Neural cell (in vitro differentiated cells): ENCODE results near the gene SLC10A2. TPM values are rescaled to one million over a fixed set of nuclear protein-coding genes. Genes with fewer than 3 reads are reported as not detected.

Experiments used
- H2AFZ ChIP-seq: fragments of 200-600, 300-800 bp; sonication (generic), shearing (Covaris generic); 2 replicates; pipeline ENCODE4 v1.6.0; 2014; ENCODE audit warnings: low read depth, mild to moderate bottlenecking, antibody characterized with exemption, low read length, moderate library complexity
- H3F3A ChIP-seq: fragments of 200-600 bp; shearing (Covaris generic); 2 replicates; pipeline ENCODE4 v1.6.1; 2016; ENCODE audit warnings: mild to moderate bottlenecking, moderate library complexity, mixed read lengths, antibody characterized with exemption, low read length; ENCODE audit not compliant: insufficient read depth, poor library complexity, severe bottlenecking
- H3K27ac ChIP-seq: fragments of 200-600, 300-800 bp; sonication (generic), shearing (Covaris generic); 2 replicates; pipeline ENCODE4 v1.5.1; 2014; ENCODE audit warnings: mild to moderate bottlenecking, low read length, moderate library complexity
- H3K27me3 ChIP-seq: fragments of 300-800, 200-600 bp; sonication (generic), shearing (Covaris generic); 2 replicates; pipeline ENCODE4 v1.6.0; 2014; ENCODE audit warnings: mild to moderate bottlenecking, low read depth, low read length, moderate library complexity; ENCODE audit not compliant: insufficient read depth
- H3K36me3 ChIP-seq: fragments of 300-800, 200-600 bp; sonication (generic), shearing (Covaris generic); 2 replicates; pipeline ENCODE4 v1.5.1; 2014; ENCODE audit warnings: mild to moderate bottlenecking, antibody characterized with exemption, low read length, moderate library complexity; ENCODE audit not compliant: insufficient read depth
- H3K4me2 ChIP-seq: fragments of 300-800, 200-600 bp; sonication (generic), shearing (Covaris generic); 2 replicates; pipeline ENCODE4 v1.6.0; 2014; ENCODE audit warnings: mild to moderate bottlenecking, low read length
- H3K4me3 ChIP-seq: fragments of 300-800, 200-600 bp; sonication (generic), shearing (Covaris generic); 2 replicates; pipeline ENCODE4 v1.5.1; 2014; ENCODE audit warnings: mild to moderate bottlenecking, low read length, moderate library complexity
- H3K79me2 ChIP-seq: fragments of 200-600 bp; shearing (Covaris generic); replicated peaks from 2 replicates; pipeline ENCODE4 v1.6.0; 2014; ENCODE audit warnings: mild to moderate bottlenecking, low read length, moderate library complexity; ENCODE audit not compliant: insufficient read depth
- H3K9ac ChIP-seq: fragments of 300-800, 200-600 bp; sonication (generic), shearing (Covaris generic); 2 replicates; pipeline ENCODE4 v1.6.1; 2016; ENCODE audit warnings: mild to moderate bottlenecking, low read length, mixed read lengths
- H3K9me2 ChIP-seq: fragments of 200-600 bp; shearing (Covaris generic); 2 replicates; pipeline ENCODE4 v1.6.1; 2016; ENCODE audit warnings: mild to moderate bottlenecking, low read length, mixed read lengths; ENCODE audit not compliant: insufficient read depth
- H3K9me3 ChIP-seq: fragments of 200-600, 300-800 bp; sonication (generic), shearing (Covaris generic); 2 replicates; pipeline ENCODE4 v1.6.1; 2016; ENCODE audit warnings: mild to moderate bottlenecking, mixed run types, low read length, moderate library complexity, mixed read lengths
- H4K20me1 ChIP-seq: fragments of 200-600 bp; shearing (Covaris generic); 2 replicates; pipeline ENCODE4 v1.6.1; 2016; ENCODE audit warnings: mild to moderate bottlenecking, mixed run types; ENCODE audit not compliant: insufficient read depth
- EP300 ChIP-seq: fragments of 450-650 bp; conservative IDR thresholded peaks from 2 replicates; pipeline ENCODE4 v1.6.1; 2014; ENCODE audit warnings: antibody characterized with exemption, mild to moderate bottlenecking, moderate library complexity; ENCODE audit not compliant: poor library complexity, severe bottlenecking
- EZH2 ChIP-seq: fragments of 200-600, 300-800 bp; shearing (Covaris generic), sonication (generic); IDR thresholded peaks from 2 replicates; pipeline ENCODE4 v1.6.1; 2014; ENCODE audit warnings: antibody characterized with exemption, low read length, borderline replicate concordance, mild to moderate bottlenecking; ENCODE audit not compliant: insufficient read depth, poor library complexity, severe bottlenecking
- MXI1 ChIP-seq: fragments of 450-650 bp; conservative IDR thresholded peaks from 2 replicates; pipeline ENCODE4 v1.6.1; 2014; ENCODE audit warnings: antibody characterized with exemption, mild to moderate bottlenecking; ENCODE audit not compliant: poor library complexity, severe bottlenecking
- POLR2AphosphoS5 ChIP-seq: IDR thresholded peaks from 2 replicates; pipeline ENCODE4 v1.6.1; 2012
- RAD21 ChIP-seq: fragments of 450-650 bp; conservative IDR thresholded peaks from 2 replicates; pipeline ENCODE4 v1.6.1; 2014; ENCODE audit warnings: antibody characterized with exemption, mild to moderate bottlenecking, moderate library complexity
- SMC3 ChIP-seq: fragments of 450-650 bp; conservative IDR thresholded peaks from 2 replicates; pipeline ENCODE4 v1.6.1; 2014; ENCODE audit warnings: antibody characterized with exemption, mild to moderate bottlenecking, moderate library complexity; ENCODE audit not compliant: poor library complexity
- TAF1 ChIP-seq: IDR thresholded peaks from 2 replicates; pipeline ENCODE4 v1.6.1; 2012; ENCODE audit warnings: low read depth
- polyA plus RNA-seq: library from polyadenylated mRNA; depleted of rRNA; stranded (reverse); fragments of >200 nt; gene quantifications from 2 replicates; pipeline ENCODE4 v1.2.3, GENCODE V29; 2014
- TF ChIP-seq, protein P1 (sequence below): fragments of 450-650 bp; IDR thresholded peaks from 2 replicates; pipeline ENCODE4 v1.5.1; 2014; ENCODE audit warnings: antibody characterized with exemption, mild to moderate bottlenecking, moderate library complexity; ENCODE audit not compliant: poor library complexity, severe bottlenecking
- TF ChIP-seq, protein P2 (sequence below): IDR thresholded peaks from 2 replicates; pipeline ENCODE4 v1.6.1; 2012; ENCODE audit warnings: borderline replicate concordance

The SLC10A2 gene
- polyA plus RNA-seq, 1 donor from 2014 or later = not detected

DNA sequence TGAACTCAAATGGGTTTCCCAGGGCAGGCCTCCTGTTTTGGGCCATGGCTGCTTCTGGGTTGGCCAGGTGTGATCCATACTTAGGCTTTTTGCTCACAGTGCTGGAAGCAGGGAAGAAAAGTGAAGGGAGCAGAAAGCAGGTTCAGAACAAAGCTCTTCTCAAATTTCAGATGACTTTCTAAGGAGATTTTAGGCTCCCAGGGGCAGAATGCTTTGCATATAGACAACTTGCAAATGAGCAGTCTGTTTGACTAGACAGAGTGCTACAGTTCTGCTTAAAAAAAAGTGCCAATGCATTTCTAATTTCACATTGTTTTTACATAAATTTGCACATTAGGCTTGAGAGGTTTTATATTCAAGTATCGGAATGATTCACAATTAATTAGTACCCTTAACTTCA is 2.6 kb upstream of the SLC10A2 start:
- TF ChIP-seq EZH2 (no peak), MXI1 (no peak), POLR2AphosphoS5 (no peak), SMC3 (no peak), EP300 (no peak), RAD21 (no peak), TAF1 (no peak)
- TF ChIP-seq, protein P1, sequence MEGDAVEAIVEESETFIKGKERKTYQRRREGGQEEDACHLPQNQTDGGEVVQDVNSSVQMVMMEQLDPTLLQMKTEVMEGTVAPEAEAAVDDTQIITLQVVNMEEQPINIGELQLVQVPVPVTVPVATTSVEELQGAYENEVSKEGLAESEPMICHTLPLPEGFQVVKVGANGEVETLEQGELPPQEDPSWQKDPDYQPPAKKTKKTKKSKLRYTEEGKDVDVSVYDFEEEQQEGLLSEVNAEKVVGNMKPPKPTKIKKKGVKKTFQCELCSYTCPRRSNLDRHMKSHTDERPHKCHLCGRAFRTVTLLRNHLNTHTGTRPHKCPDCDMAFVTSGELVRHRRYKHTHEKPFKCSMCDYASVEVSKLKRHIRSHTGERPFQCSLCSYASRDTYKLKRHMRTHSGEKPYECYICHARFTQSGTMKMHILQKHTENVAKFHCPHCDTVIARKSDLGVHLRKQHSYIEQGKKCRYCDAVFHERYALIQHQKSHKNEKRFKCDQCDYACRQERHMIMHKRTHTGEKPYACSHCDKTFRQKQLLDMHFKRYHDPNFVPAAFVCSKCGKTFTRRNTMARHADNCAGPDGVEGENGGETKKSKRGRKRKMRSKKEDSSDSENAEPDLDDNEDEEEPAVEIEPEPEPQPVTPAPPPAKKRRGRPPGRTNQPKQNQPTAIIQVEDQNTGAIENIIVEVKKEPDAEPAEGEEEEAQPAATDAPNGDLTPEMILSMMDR = no peak
- TF ChIP-seq, protein P2, sequence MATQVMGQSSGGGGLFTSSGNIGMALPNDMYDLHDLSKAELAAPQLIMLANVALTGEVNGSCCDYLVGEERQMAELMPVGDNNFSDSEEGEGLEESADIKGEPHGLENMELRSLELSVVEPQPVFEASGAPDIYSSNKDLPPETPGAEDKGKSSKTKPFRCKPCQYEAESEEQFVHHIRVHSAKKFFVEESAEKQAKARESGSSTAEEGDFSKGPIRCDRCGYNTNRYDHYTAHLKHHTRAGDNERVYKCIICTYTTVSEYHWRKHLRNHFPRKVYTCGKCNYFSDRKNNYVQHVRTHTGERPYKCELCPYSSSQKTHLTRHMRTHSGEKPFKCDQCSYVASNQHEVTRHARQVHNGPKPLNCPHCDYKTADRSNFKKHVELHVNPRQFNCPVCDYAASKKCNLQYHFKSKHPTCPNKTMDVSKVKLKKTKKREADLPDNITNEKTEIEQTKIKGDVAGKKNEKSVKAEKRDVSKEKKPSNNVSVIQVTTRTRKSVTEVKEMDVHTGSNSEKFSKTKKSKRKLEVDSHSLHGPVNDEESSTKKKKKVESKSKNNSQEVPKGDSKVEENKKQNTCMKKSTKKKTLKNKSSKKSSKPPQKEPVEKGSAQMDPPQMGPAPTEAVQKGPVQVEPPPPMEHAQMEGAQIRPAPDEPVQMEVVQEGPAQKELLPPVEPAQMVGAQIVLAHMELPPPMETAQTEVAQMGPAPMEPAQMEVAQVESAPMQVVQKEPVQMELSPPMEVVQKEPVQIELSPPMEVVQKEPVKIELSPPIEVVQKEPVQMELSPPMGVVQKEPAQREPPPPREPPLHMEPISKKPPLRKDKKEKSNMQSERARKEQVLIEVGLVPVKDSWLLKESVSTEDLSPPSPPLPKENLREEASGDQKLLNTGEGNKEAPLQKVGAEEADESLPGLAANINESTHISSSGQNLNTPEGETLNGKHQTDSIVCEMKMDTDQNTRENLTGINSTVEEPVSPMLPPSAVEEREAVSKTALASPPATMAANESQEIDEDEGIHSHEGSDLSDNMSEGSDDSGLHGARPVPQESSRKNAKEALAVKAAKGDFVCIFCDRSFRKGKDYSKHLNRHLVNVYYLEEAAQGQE = no peak
- Histone ChIP-seq H4K20me1 (no peaks in the 10 kb centered on the region), H3K9me3 (no peaks in the 10 kb centered on the region), H3K9me2 (no peaks in the 10 kb centered on the region), H3F3A (no peaks in the 10 kb centered on the region), H3K79me2 (no peaks in the 10 kb centered on the region), H2AFZ (no peak overlapping the region), H3K9ac (no peak overlapping the region), H3K36me3 (no peaks in the 10 kb centered on the region), H3K27me3 (no peaks in the 10 kb centered on the region), H3K27ac (no peak overlapping the region), H3K4me2 (no peak overlapping the region), H3K4me3 (no peak overlapping the region)

DNA sequence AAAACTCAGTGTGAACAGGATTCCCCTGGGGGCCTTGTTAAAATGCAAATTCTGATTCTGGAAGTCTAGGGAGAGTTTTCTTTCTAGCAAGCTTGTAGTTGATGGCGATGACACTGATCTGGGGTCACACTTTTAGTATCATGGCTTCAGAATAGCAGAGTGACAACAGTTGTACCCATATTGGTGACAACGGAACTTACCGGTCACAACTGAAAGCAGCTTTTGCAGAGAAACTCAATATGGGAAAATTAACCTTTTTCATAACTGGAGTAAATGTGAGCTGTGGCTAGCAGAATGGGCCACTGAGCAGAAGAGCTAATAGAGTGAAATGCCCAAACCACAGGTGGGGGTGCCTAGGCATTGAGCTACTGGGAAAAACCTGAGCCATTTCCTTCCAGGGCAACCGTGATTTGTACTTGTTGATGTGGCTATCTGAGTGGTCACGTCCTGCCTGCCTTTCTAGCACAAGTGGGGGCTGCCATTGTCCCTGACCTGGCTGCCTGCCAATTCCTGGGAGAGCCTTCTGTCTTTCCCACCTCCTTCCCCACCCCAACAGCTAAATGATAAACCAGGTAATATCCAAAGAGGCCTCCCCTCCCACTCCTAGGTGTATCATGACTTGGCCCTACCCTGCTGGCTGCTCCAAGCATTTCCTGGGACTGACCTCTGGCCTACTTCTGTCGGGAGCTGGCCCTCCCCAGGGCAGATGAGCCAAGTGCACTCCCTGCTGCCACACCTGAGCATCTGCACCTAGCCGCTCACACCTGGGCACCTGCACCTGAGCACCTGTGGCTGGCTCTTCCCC is 1.7 kb upstream of the SLC10A2 start:
- Histone ChIP-seq H3K9me2 (no peaks in the 10 kb centered on the region), H2AFZ (no peak overlapping the region), H3K27ac (peak overlapping the region; percentile 80), H3F3A (no peaks in the 10 kb centered on the region), H3K9me3 (no peaks in the 10 kb centered on the region), H3K27me3 (no peaks in the 10 kb centered on the region), H3K79me2 (no peaks in the 10 kb centered on the region), H4K20me1 (no peaks in the 10 kb centered on the region), H3K36me3 (no peaks in the 10 kb centered on the region), H3K4me2 (peak overlapping the region; percentile 34), H3K9ac (peak overlapping the region; percentile 18), H3K4me3 (peak overlapping the region; percentile 44)
- TF ChIP-seq, protein P2 = no peak
- TF ChIP-seq TAF1 (no peak), RAD21 (no peak), POLR2AphosphoS5 (no peak), SMC3 (no peak), EZH2 (no peak), MXI1 (no peak), EP300 (no peak)
- TF ChIP-seq, protein P1 = no peak
